ENCODE results near the gene SIAH3.

The SIAH3 gene

GRCh38 chr13:45792827-45793303, 58.7 kb downstream of the SIAH3 start:
- no peak for TF ChIP-seq ZNF274 (IDR thresholded peaks at IDR 0.05; ENCODE audit: low read depth, low read length)
- H3K4me3 ChIP-seq (ENCODE audit: low read length): no peak overlapping the region

GRCh38 chr13:45788011-45788410, 63.5 kb downstream of the SIAH3 start:
- H3K4me3 ChIP-seq (ENCODE audit: low read length): no peak overlapping the region
- TF ChIP-seq ZNF274 (IDR thresholded peaks at IDR 0.05; ENCODE audit: low read depth, low read length): no peak

- H3K4me3 ChIP-seq (ENCODE audit: low read length): no peak overlapping the region
- TF ChIP-seq ZNF274 (IDR thresholded peaks at IDR 0.05; ENCODE audit: low read depth, low read length): no peak
These were observed 64.2 kb downstream of the SIAH3 start for GRCh38 chr13:45787346-45787745.

- TF ChIP-seq ZNF274 (IDR thresholded peaks at IDR 0.05; ENCODE audit: low read depth, low read length): no peak
- no peak overlapping the region for H3K4me3 ChIP-seq (ENCODE audit: low read length)
These were observed 65.1 kb downstream of the SIAH3 start for GRCh38 chr13:45786293-45786920.

- TF ChIP-seq ZNF274 (IDR thresholded peaks at IDR 0.05; ENCODE audit: low read depth, low read length): no peak
- H3K4me3 ChIP-seq (ENCODE audit: low read length): no peak overlapping the region
These were observed 66.5 kb downstream of the SIAH3 start for GRCh38 chr13:45784755-45785675.

GRCh38 chr13:45783346-45784043, 68.1 kb downstream of the SIAH3 start:
- no peak overlapping the region for H3K4me3 ChIP-seq (ENCODE audit: low read length)

GRCh38 chr13:45782327-45783045, 69.1 kb downstream of the SIAH3 start:
- no peak for TF ChIP-seq ZNF274 (IDR thresholded peaks at IDR 0.05; ENCODE audit: low read depth, low read length)

More at GRCh38 chr13:45783346-45784043, 68.1 kb downstream of the SIAH3 start:
- TF ChIP-seq ZNF274 (IDR thresholded peaks at IDR 0.05; ENCODE audit: low read depth, low read length): no peak

GRCh38 chr13:45781553-45782326, 69.8 kb downstream of the SIAH3 start:
- no peak for TF ChIP-seq ZNF274 (IDR thresholded peaks at IDR 0.05; ENCODE audit: low read depth, low read length)
- H3K4me3 ChIP-seq (ENCODE audit: low read length): no peak overlapping the region

More at GRCh38 chr13:45782327-45783045, 69.1 kb downstream of the SIAH3 start:
- no peak overlapping the region for H3K4me3 ChIP-seq (ENCODE audit: low read length)

GRCh38 chr13:45779901-45780300, 71.7 kb downstream of the SIAH3 start:
- no peak for TF ChIP-seq ZNF274 (IDR thresholded peaks at IDR 0.05; ENCODE audit: low read depth, low read length)
- no peak overlapping the region for H3K4me3 ChIP-seq (ENCODE audit: low read length)

- no peak for TF ChIP-seq ZNF274 (IDR thresholded peaks at IDR 0.05; ENCODE audit: low read depth, low read length)
- no peak overlapping the region for H3K4me3 ChIP-seq (ENCODE audit: low read length)
These were observed 72.7 kb downstream of the SIAH3 start for GRCh38 chr13:45778882-45779281.

GRCh38 chr13:45776748-45777147, 74.8 kb downstream of the SIAH3 start:
- TF ChIP-seq ZNF274 (IDR thresholded peaks at IDR 0.05; ENCODE audit: low read depth, low read length): no peak
- no peak overlapping the region for H3K4me3 ChIP-seq (ENCODE audit: low read length)

GRCh38 chr13:45775401-45775963, 76.1 kb downstream of the SIAH3 start:
- TF ChIP-seq ZNF274 (IDR thresholded peaks at IDR 0.05; ENCODE audit: low read depth, low read length): no peak
- no peak overlapping the region for H3K4me3 ChIP-seq (ENCODE audit: low read length)

- H3K4me3 ChIP-seq (ENCODE audit: low read length): no peak overlapping the region
- TF ChIP-seq ZNF274 (IDR thresholded peaks at IDR 0.05; ENCODE audit: low read depth, low read length): no peak
These were observed 77.6 kb downstream of the SIAH3 start for GRCh38 chr13:45773944-45774343.
